Keratinocyte (primary cell): ENCODE data around the gene NAA11. TPM values are rescaled to one million over a fixed set of nuclear protein-coding genes. Genes with fewer than 3 reads are reported as not detected.

ENCODE experiments used
- DNase-seq: peaks from one replicate; pipeline ENCODE4 v3.0.0-alpha.2; 2011; ENCODE audit warnings: low read depth, missing footprints, low spot score
- FAIRE-seq: peaks from 2 replicates; lab custom pipeline; 2011; peaks lifted over from hg19 to GRCh38; lab: Jason Lieb, UNC
- H2AFZ ChIP-seq: 2 replicates; pipeline ENCODE4 v1.6.0; 2012; ENCODE audit warnings: low read length, control low read depth, inconsistent platforms; ENCODE audit not compliant: control insufficient read depth
- H3K27ac ChIP-seq: 2 replicates; pipeline ENCODE4 v1.5.1; 2011; ENCODE audit warnings: low read length; ENCODE audit not compliant: control insufficient read depth, insufficient read depth
- H3K27me3 ChIP-seq: 3 replicates; pipeline ENCODE4 v1.6.0; 2011; ENCODE audit warnings: low read length; ENCODE audit not compliant: control insufficient read depth, insufficient read depth; ENCODE audit errors: extremely low read depth
- H3K36me3 ChIP-seq, 2 experiments: 2 replicates in 1 of 2; 3 replicates in 1 of 2; pipeline ENCODE4 v1.5.1; 2011; ENCODE audit warnings: low read length in 2 of 2, mild to moderate bottlenecking in 1 of 2; ENCODE audit not compliant: control insufficient read depth in 2 of 2, insufficient read depth in 2 of 2; ENCODE audit errors: extremely low read depth in 1 of 2
- H3K4me1 ChIP-seq: 3 replicates; pipeline ENCODE4 v1.5.1; 2011; ENCODE audit warnings: low read length; ENCODE audit not compliant: control insufficient read depth, insufficient read depth; ENCODE audit errors: extremely low read depth
- H3K4me2 ChIP-seq: 3 replicates; pipeline ENCODE4 v1.6.0; 2011; ENCODE audit warnings: low read depth, low read length; ENCODE audit not compliant: control insufficient read depth, insufficient read depth; ENCODE audit errors: extremely low read depth
- H3K4me3 ChIP-seq, 3 experiments: fragments of 200-600 bp in 1 of 3; sonication (generic) in 1 of 3; 2 replicates in 2 of 3; 3 replicates in 1 of 3; pipeline ENCODE4 v1.5.1; 2011 to 2016; ENCODE audit warnings: low read length in 3 of 3, mild to moderate bottlenecking in 3 of 3, control low read depth in 2 of 3, inconsistent platforms in 1 of 3, low read depth in 1 of 3, mixed read lengths in 1 of 3, mixed run types in 1 of 3, moderate library complexity in 1 of 3; ENCODE audit not compliant: control insufficient read depth in 2 of 3, insufficient read depth in 2 of 3; ENCODE audit errors: extremely low read depth in 1 of 3
- H3K79me2 ChIP-seq: 2 replicates; pipeline ENCODE4 v1.6.0; 2012; ENCODE audit warnings: low read length; ENCODE audit not compliant: control insufficient read depth, insufficient read depth
- H3K9ac ChIP-seq: 3 replicates; pipeline ENCODE4 v1.6.0; 2011; ENCODE audit warnings: low read length; ENCODE audit not compliant: control insufficient read depth, insufficient read depth; ENCODE audit errors: extremely low read depth
- H3K9me1 ChIP-seq: 3 replicates; pipeline ENCODE4 v1.6.0; 2011; ENCODE audit warnings: low read length; ENCODE audit not compliant: control insufficient read depth, insufficient read depth; ENCODE audit errors: extremely low read depth
- H3K9me3 ChIP-seq: 2 replicates; pipeline ENCODE4 v1.5.1; 2012; ENCODE audit warnings: low read depth, low read length; ENCODE audit not compliant: control insufficient read depth
- H4K20me1 ChIP-seq: 3 replicates; pipeline ENCODE4 v1.6.0; 2011; ENCODE audit warnings: low read length; ENCODE audit not compliant: control insufficient read depth, insufficient read depth; ENCODE audit errors: extremely low read depth
- EZH2 ChIP-seq: IDR thresholded peaks from one replicate; pipeline ENCODE4 v1.6.1; 2012; ENCODE audit warnings: inconsistent platforms, mild to moderate bottlenecking, low read length, moderate library complexity
- dilution Hi-C: fragments of 300-500 bp; cut with MboI; formaldehyde crosslinking; loops from one replicate; pipeline ENCODE4 v1.7.0; 2020; ENCODE audit warnings: low sequenced_read_pairs; ENCODE audit not compliant: extremely low pct_ligation_motif_present
- polyA plus RNA-seq, 5 experiments: library from polyadenylated mRNA; depleted of rRNA in 3 of 5; stranded (reverse) in 3 of 5; stranded (forward) in 1 of 5; unstranded in 1 of 5; fragments of >200 nt; gene quantifications; 1 replicate in 1 of 5; 2 replicates in 3 of 5; 3 replicates in 1 of 5; pipeline versions ENCODE4 v1.2.1 to v1.2.3, GENCODE V29; 2011 to 2012; ENCODE audit warnings: missing spikeins in 2 of 5, low read depth in 1 of 5, low replicate concordance in 1 of 5
- TF ChIP-seq, protein P1 (sequence below), 3 experiments: IDR thresholded peaks in 1 of 3; conservative IDR thresholded peaks in 1 of 3; optimal IDR thresholded peaks in 1 of 3; 2 replicates in 2 of 3; 3 replicates in 1 of 3; pipeline versions ENCODE3 to v1.5.1; 2011; ENCODE audit warnings: low read length in 3 of 3, mild to moderate bottlenecking in 3 of 3, moderate library complexity in 2 of 3, control low read depth in 1 of 3, inconsistent platforms in 1 of 3; ENCODE audit not compliant: insufficient read depth in 2 of 3; ENCODE audit errors: extremely low read depth in 1 of 3

The NAA11 gene
- polyA plus RNA-seq, 1 donor (not counting 4 experiments of a cell fraction or from before 2014, with no cell fraction given), result not detected

GRCh38 chr4:79341893-79342653 lies 16.2 kb upstream of the NAA11 start:
- Histone ChIP-seq H3K9me3 (no peaks in the 10 kb centered on the region), H3K4me3 (no peak overlapping the region), H3K9ac (no peak overlapping the region), H3K79me2 (no peaks in the 10 kb centered on the region), H3K27ac (no peak overlapping the region), H3K4me1 (no peaks in the 10 kb centered on the region), H4K20me1 (no peaks in the 10 kb centered on the region), H3K9me1 (no peaks in the 10 kb centered on the region), H3K36me3 (no peaks in the 10 kb centered on the region), H3K4me2 (no peak overlapping the region), H3K27me3 (no peaks in the 10 kb centered on the region), H2AFZ (no peak overlapping the region)
- no peak for FAIRE-seq
- dilution Hi-C loops, result no loop called here
- no peak for TF ChIP-seq EZH2
- TF ChIP-seq, protein P1, sequence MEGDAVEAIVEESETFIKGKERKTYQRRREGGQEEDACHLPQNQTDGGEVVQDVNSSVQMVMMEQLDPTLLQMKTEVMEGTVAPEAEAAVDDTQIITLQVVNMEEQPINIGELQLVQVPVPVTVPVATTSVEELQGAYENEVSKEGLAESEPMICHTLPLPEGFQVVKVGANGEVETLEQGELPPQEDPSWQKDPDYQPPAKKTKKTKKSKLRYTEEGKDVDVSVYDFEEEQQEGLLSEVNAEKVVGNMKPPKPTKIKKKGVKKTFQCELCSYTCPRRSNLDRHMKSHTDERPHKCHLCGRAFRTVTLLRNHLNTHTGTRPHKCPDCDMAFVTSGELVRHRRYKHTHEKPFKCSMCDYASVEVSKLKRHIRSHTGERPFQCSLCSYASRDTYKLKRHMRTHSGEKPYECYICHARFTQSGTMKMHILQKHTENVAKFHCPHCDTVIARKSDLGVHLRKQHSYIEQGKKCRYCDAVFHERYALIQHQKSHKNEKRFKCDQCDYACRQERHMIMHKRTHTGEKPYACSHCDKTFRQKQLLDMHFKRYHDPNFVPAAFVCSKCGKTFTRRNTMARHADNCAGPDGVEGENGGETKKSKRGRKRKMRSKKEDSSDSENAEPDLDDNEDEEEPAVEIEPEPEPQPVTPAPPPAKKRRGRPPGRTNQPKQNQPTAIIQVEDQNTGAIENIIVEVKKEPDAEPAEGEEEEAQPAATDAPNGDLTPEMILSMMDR (optimal IDR thresholded peaks at IDR 0.05 in 1 of 3, IDR thresholded peaks at IDR 0.05 in 1 of 3, conservative IDR thresholded peaks at IDR 0.05 in 1 of 3; ENCODE audit: extremely low read depth in 1 of 3, insufficient read depth in 2 of 3, low read length in 3 of 3), result no peak
- no peak for DNase-seq

GRCh38 chr4:79340568-79340967 lies 14.7 kb upstream of the NAA11 start:
- dilution Hi-C loops, result no loop called here

More at GRCh38 chr4:79340568-79340967, 14.7 kb upstream of the NAA11 start:
- H3K9ac ChIP-seq, result no peak overlapping the region
- H3K9me1 ChIP-seq, result no peaks in the 10 kb centered on the region
- no peak for FAIRE-seq
- no peak for DNase-seq
- no peaks in the 10 kb centered on the region for H3K27me3 ChIP-seq
- H3K9me3 ChIP-seq, result no peaks in the 10 kb centered on the region
- TF ChIP-seq, protein P1 (optimal IDR thresholded peaks at IDR 0.05 in 1 of 3, IDR thresholded peaks at IDR 0.05 in 1 of 3, conservative IDR thresholded peaks at IDR 0.05 in 1 of 3; ENCODE audit: extremely low read depth in 1 of 3, insufficient read depth in 2 of 3, low read length in 3 of 3), result no peak
- no peak for TF ChIP-seq EZH2
- H3K4me1 ChIP-seq, result no peaks in the 10 kb centered on the region
- no peak overlapping the region for H3K27ac ChIP-seq
- H3K36me3 ChIP-seq, result no peaks in the 10 kb centered on the region
- no peak overlapping the region for H2AFZ ChIP-seq
- no peaks in the 10 kb centered on the region for H3K79me2 ChIP-seq
- H3K4me2 ChIP-seq, result no peak overlapping the region
- H3K4me3 ChIP-seq, result no peak overlapping the region
- no peaks in the 10 kb centered on the region for H4K20me1 ChIP-seq
